ENCODE data around the gene LSM11.

Gene LSM11

GRCh38 chr5:157732130-157732514 is 11.4 kb upstream of the LSM11 start:
- H3K9me3 ChIP-seq (ENCODE audit: control insufficient read depth in 2 of 2, low read length in 2 of 2), result no peaks in the 10 kb centered on the region
- H3K4me1 ChIP-seq (ENCODE audit: control insufficient read depth in 2 of 2, insufficient read depth in 2 of 2, low read length in 2 of 2), result peaks cover 6 to 15% of the 10 kb centered on the region in 2 donors
- peak overlapping the region in 1 of 2 donors; percentile 98 for H3K4me3 ChIP-seq (ENCODE audit: low read length in 2 of 2)
- no peak overlapping the region for H3K9ac ChIP-seq (ENCODE audit: low read depth in 1 of 2, low read length in 2 of 2)
- peaks cover 0 to 8% of the 10 kb centered on the region in 2 donors for H3K36me3 ChIP-seq (ENCODE audit: control insufficient read depth in 2 of 2, insufficient read depth in 2 of 2, low read length in 2 of 2)
- H3K27me3 ChIP-seq (ENCODE audit: control insufficient read depth in 2 of 2, insufficient read depth in 2 of 2, low read length in 2 of 2), result no peaks in the 10 kb centered on the region
- no peak overlapping the region for H3K27ac ChIP-seq (ENCODE audit: low read depth in 2 of 2, low read length in 2 of 2)

GRCh38 chr5:157732596-157733262 is 10.8 kb upstream of the LSM11 start:
- Histone ChIP-seq H3K4me1 (ENCODE audit: control insufficient read depth in 2 of 2, insufficient read depth in 2 of 2, low read length in 2 of 2) (peaks cover 6 to 15% of the 10 kb centered on the region in 2 donors), H3K4me3 (ENCODE audit: low read length in 2 of 2) (no peak overlapping the region), H3K27ac (ENCODE audit: low read depth in 2 of 2, low read length in 2 of 2) (no peak overlapping the region), H3K9ac (ENCODE audit: low read depth in 1 of 2, low read length in 2 of 2) (no peak overlapping the region), H3K9me3 (ENCODE audit: control insufficient read depth in 2 of 2, low read length in 2 of 2) (no peaks in the 10 kb centered on the region), H3K27me3 (ENCODE audit: control insufficient read depth in 2 of 2, insufficient read depth in 2 of 2, low read length in 2 of 2) (no peaks in the 10 kb centered on the region), H3K36me3 (ENCODE audit: control insufficient read depth in 2 of 2, insufficient read depth in 2 of 2, low read length in 2 of 2) (peaks cover 0 to 11% of the 10 kb centered on the region in 2 donors)

GRCh38 chr5:157734436-157734835 is 9.1 kb upstream of the LSM11 start:
- Histone ChIP-seq H3K36me3 (ENCODE audit: control insufficient read depth in 2 of 2, insufficient read depth in 2 of 2, low read length in 2 of 2) (peaks cover 4 to 16% of the 10 kb centered on the region in 2 donors), H3K4me1 (ENCODE audit: control insufficient read depth in 2 of 2, insufficient read depth in 2 of 2, low read length in 2 of 2) (peaks cover 6 to 15% of the 10 kb centered on the region in 2 donors)

GRCh38 chr5:157735991-157736390 is 7.5 kb upstream of the LSM11 start:
- Histone ChIP-seq H3K9ac (ENCODE audit: low read depth in 1 of 2, low read length in 2 of 2) (no peak overlapping the region), H3K27ac (ENCODE audit: low read depth in 2 of 2, low read length in 2 of 2) (peak overlapping the region; percentile 43 to 66), H3K9me3 (ENCODE audit: control insufficient read depth in 2 of 2, low read length in 2 of 2) (no peaks in the 10 kb centered on the region), H3K36me3 (ENCODE audit: control insufficient read depth in 2 of 2, insufficient read depth in 2 of 2, low read length in 2 of 2) (peaks cover 9 to 17% of the 10 kb centered on the region in 2 donors), H3K4me3 (ENCODE audit: low read length in 2 of 2) (no peak overlapping the region), H3K4me1 (ENCODE audit: control insufficient read depth in 2 of 2, insufficient read depth in 2 of 2, low read length in 2 of 2) (peaks cover 6 to 12% of the 10 kb centered on the region in 2 donors), H3K27me3 (ENCODE audit: control insufficient read depth in 2 of 2, insufficient read depth in 2 of 2, low read length in 2 of 2) (no peaks in the 10 kb centered on the region)

More at GRCh38 chr5:157734436-157734835, 9.1 kb upstream of the LSM11 start:
- H3K27ac ChIP-seq (ENCODE audit: low read depth in 2 of 2, low read length in 2 of 2), result no peak overlapping the region
- H3K9ac ChIP-seq (ENCODE audit: low read depth in 1 of 2, low read length in 2 of 2), result no peak overlapping the region
- no peaks in the 10 kb centered on the region for H3K27me3 ChIP-seq (ENCODE audit: control insufficient read depth in 2 of 2, insufficient read depth in 2 of 2, low read length in 2 of 2)
- no peak overlapping the region for H3K4me3 ChIP-seq (ENCODE audit: low read length in 2 of 2)
- H3K9me3 ChIP-seq (ENCODE audit: control insufficient read depth in 2 of 2, low read length in 2 of 2), result no peaks in the 10 kb centered on the region

- no peak overlapping the region for H3K9ac ChIP-seq (ENCODE audit: low read depth in 1 of 2, low read length in 2 of 2)
- peaks cover 9 to 14% of the 10 kb centered on the region in 2 donors for H3K36me3 ChIP-seq (ENCODE audit: control insufficient read depth in 2 of 2, insufficient read depth in 2 of 2, low read length in 2 of 2)
- H3K27ac ChIP-seq (ENCODE audit: low read depth in 2 of 2, low read length in 2 of 2), result no peak overlapping the region
- H3K4me3 ChIP-seq (ENCODE audit: low read length in 2 of 2), result no peak overlapping the region
- H3K9me3 ChIP-seq (ENCODE audit: control insufficient read depth in 2 of 2, low read length in 2 of 2), result no peaks in the 10 kb centered on the region
- H3K27me3 ChIP-seq (ENCODE audit: control insufficient read depth in 2 of 2, insufficient read depth in 2 of 2, low read length in 2 of 2), result no peaks in the 10 kb centered on the region
- H3K4me1 ChIP-seq (ENCODE audit: control insufficient read depth in 2 of 2, insufficient read depth in 2 of 2, low read length in 2 of 2), result peaks cover 9 to 15% of the 10 kb centered on the region in 2 donors
These were observed 3.9 kb upstream of the LSM11 start for GRCh38 chr5:157739388-157740228.

GRCh38 chr5:157740229-157740610 is 3.3 kb upstream of the LSM11 start:
- Histone ChIP-seq H3K36me3 (ENCODE audit: control insufficient read depth in 2 of 2, insufficient read depth in 2 of 2, low read length in 2 of 2) (peaks cover 9 to 12% of the 10 kb centered on the region in 2 donors), H3K27ac (ENCODE audit: low read depth in 2 of 2, low read length in 2 of 2) (no peak overlapping the region), H3K4me3 (ENCODE audit: low read length in 2 of 2) (no peak overlapping the region), H3K9ac (ENCODE audit: low read depth in 1 of 2, low read length in 2 of 2) (no peak overlapping the region), H3K27me3 (ENCODE audit: control insufficient read depth in 2 of 2, insufficient read depth in 2 of 2, low read length in 2 of 2) (no peaks in the 10 kb centered on the region), H3K9me3 (ENCODE audit: control insufficient read depth in 2 of 2, low read length in 2 of 2) (no peaks in the 10 kb centered on the region), H3K4me1 (ENCODE audit: control insufficient read depth in 2 of 2, insufficient read depth in 2 of 2, low read length in 2 of 2) (peaks cover 12 to 16% of the 10 kb centered on the region in 2 donors)

- peaks cover 9 to 10% of the 10 kb centered on the region in 2 donors for H3K36me3 ChIP-seq (ENCODE audit: control insufficient read depth in 2 of 2, insufficient read depth in 2 of 2, low read length in 2 of 2)
- H3K9ac ChIP-seq (ENCODE audit: low read depth in 1 of 2, low read length in 2 of 2), result no peak overlapping the region
- peaks cover 12 to 14% of the 10 kb centered on the region in 2 donors for H3K4me1 ChIP-seq (ENCODE audit: control insufficient read depth in 2 of 2, insufficient read depth in 2 of 2, low read length in 2 of 2)
- no peak overlapping the region for H3K4me3 ChIP-seq (ENCODE audit: low read length in 2 of 2)
- no peaks in the 10 kb centered on the region for H3K9me3 ChIP-seq (ENCODE audit: control insufficient read depth in 2 of 2, low read length in 2 of 2)
- H3K27me3 ChIP-seq (ENCODE audit: control insufficient read depth in 2 of 2, insufficient read depth in 2 of 2, low read length in 2 of 2), result no peaks in the 10 kb centered on the region
- H3K27ac ChIP-seq (ENCODE audit: low read depth in 2 of 2, low read length in 2 of 2), result no peak overlapping the region
These were observed 2.4 kb upstream of the LSM11 start for GRCh38 chr5:157741131-157741530.

GRCh38 chr5:157744051-157745011 is 819 bp downstream of the LSM11 start:
- peaks cover 11 to 12% of the 10 kb centered on the region in 2 donors for H3K4me1 ChIP-seq (ENCODE audit: control insufficient read depth in 2 of 2, insufficient read depth in 2 of 2, low read length in 2 of 2)
- no peaks in the 10 kb centered on the region for H3K27me3 ChIP-seq (ENCODE audit: control insufficient read depth in 2 of 2, insufficient read depth in 2 of 2, low read length in 2 of 2)
- H3K4me3 ChIP-seq (ENCODE audit: low read length in 2 of 2), result peak overlapping the region; percentile 81 to 88
- no peak overlapping the region for H3K27ac ChIP-seq (ENCODE audit: low read depth in 2 of 2, low read length in 2 of 2)
- no peaks in the 10 kb centered on the region for H3K9me3 ChIP-seq (ENCODE audit: control insufficient read depth in 2 of 2, low read length in 2 of 2)
- peaks cover 3 to 6% of the 10 kb centered on the region in 2 donors for H3K36me3 ChIP-seq (ENCODE audit: control insufficient read depth in 2 of 2, insufficient read depth in 2 of 2, low read length in 2 of 2)
- H3K9ac ChIP-seq (ENCODE audit: low read depth in 1 of 2, low read length in 2 of 2), result peak overlapping the region; percentile 75 to 77

- Histone ChIP-seq H3K9ac (ENCODE audit: low read depth in 1 of 2, low read length in 2 of 2) (no peak overlapping the region), H3K27ac (ENCODE audit: low read depth in 2 of 2, low read length in 2 of 2) (no peak overlapping the region), H3K9me3 (ENCODE audit: control insufficient read depth in 2 of 2, low read length in 2 of 2) (no peaks in the 10 kb centered on the region), H3K27me3 (ENCODE audit: control insufficient read depth in 2 of 2, insufficient read depth in 2 of 2, low read length in 2 of 2) (no peaks in the 10 kb centered on the region), H3K36me3 (ENCODE audit: control insufficient read depth in 2 of 2, insufficient read depth in 2 of 2, low read length in 2 of 2) (no peaks in the 10 kb centered on the region), H3K4me3 (ENCODE audit: low read length in 2 of 2) (peak overlapping the region in 1 of 2 donors; percentile 88), H3K4me1 (ENCODE audit: control insufficient read depth in 2 of 2, insufficient read depth in 2 of 2, low read length in 2 of 2) (peaks cover 11 to 12% of the 10 kb centered on the region in 2 donors)
These were observed 1.5 kb downstream of the LSM11 start for GRCh38 chr5:157745041-157745456.

Measured in mucosa of rectum (tissue), 2 donors.